ENCODE measurements around the gene PLCL1.

- no peak for TF ChIP-seq CTCF (IDR thresholded peaks at IDR 0.05)
- no peak for TF ChIP-seq POLR2A (IDR thresholded peaks at IDR 0.05)
- no peak for TF ChIP-seq EP300 (IDR thresholded peaks at IDR 0.05)
Measured at GRCh38 chr2:198042189-198042588, 237.8 kb downstream of the PLCL1 start.
